Liver (tissue), 2 donors: ENCODE data around the gene COPS2.

Experiments used
- FOXA2 ChIP-seq: IDR thresholded peaks from 2 replicates; pipeline ENCODE4 v1.6.1; 2016; ENCODE audit warnings: antibody characterized with exemption
- TF ChIP-seq, protein P1 (sequence below): fragments of 150-350 bp; IDR thresholded peaks from 2 replicates; pipeline ENCODE4 v1.5.1; 2017; ENCODE audit warnings: improper control_type of control experiment, low read depth, low read length; ENCODE audit not compliant: missing input control
- TF ChIP-seq, protein P2 (sequence below): IDR thresholded peaks from 2 replicates; pipeline ENCODE4 v1.6.1; 2016; ENCODE audit warnings: antibody characterized with exemption, mild to moderate bottlenecking
- donor health status: healthy.

DNA sequence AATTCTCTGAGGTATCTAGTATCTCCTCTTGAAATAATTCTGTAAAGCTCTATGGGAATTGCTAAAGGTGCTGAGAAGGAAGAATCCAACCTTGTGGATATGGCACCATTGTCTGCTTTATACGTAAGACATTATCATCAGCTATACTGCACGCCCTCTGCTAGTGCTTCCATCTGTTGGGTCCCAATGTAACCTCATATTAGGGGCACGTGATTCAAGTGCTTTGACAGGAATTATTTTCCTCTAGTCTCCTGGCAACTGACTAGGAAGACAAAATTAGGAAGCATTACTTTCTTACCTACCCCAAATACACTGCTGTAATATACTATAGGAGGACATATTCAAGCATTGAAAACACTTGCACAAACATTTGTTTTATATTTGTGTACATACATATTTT lies 24.0 kb downstream of the COPS2 start:
- TF ChIP-seq, protein P1, sequence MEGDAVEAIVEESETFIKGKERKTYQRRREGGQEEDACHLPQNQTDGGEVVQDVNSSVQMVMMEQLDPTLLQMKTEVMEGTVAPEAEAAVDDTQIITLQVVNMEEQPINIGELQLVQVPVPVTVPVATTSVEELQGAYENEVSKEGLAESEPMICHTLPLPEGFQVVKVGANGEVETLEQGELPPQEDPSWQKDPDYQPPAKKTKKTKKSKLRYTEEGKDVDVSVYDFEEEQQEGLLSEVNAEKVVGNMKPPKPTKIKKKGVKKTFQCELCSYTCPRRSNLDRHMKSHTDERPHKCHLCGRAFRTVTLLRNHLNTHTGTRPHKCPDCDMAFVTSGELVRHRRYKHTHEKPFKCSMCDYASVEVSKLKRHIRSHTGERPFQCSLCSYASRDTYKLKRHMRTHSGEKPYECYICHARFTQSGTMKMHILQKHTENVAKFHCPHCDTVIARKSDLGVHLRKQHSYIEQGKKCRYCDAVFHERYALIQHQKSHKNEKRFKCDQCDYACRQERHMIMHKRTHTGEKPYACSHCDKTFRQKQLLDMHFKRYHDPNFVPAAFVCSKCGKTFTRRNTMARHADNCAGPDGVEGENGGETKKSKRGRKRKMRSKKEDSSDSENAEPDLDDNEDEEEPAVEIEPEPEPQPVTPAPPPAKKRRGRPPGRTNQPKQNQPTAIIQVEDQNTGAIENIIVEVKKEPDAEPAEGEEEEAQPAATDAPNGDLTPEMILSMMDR: no peak
- TF ChIP-seq, protein P2, sequence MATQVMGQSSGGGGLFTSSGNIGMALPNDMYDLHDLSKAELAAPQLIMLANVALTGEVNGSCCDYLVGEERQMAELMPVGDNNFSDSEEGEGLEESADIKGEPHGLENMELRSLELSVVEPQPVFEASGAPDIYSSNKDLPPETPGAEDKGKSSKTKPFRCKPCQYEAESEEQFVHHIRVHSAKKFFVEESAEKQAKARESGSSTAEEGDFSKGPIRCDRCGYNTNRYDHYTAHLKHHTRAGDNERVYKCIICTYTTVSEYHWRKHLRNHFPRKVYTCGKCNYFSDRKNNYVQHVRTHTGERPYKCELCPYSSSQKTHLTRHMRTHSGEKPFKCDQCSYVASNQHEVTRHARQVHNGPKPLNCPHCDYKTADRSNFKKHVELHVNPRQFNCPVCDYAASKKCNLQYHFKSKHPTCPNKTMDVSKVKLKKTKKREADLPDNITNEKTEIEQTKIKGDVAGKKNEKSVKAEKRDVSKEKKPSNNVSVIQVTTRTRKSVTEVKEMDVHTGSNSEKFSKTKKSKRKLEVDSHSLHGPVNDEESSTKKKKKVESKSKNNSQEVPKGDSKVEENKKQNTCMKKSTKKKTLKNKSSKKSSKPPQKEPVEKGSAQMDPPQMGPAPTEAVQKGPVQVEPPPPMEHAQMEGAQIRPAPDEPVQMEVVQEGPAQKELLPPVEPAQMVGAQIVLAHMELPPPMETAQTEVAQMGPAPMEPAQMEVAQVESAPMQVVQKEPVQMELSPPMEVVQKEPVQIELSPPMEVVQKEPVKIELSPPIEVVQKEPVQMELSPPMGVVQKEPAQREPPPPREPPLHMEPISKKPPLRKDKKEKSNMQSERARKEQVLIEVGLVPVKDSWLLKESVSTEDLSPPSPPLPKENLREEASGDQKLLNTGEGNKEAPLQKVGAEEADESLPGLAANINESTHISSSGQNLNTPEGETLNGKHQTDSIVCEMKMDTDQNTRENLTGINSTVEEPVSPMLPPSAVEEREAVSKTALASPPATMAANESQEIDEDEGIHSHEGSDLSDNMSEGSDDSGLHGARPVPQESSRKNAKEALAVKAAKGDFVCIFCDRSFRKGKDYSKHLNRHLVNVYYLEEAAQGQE: no peak
- no peak for TF ChIP-seq FOXA2
